Measurements from ENCODE around the gene LMX1A. TPM values are rescaled to one million over a fixed set of nuclear protein-coding genes. Genes with fewer than 3 reads are reported as not detected.

LMX1A gene
- total and polyA plus RNA-seq, 12 donors, result 0.08 TPM; not detected in 11

DNA sequence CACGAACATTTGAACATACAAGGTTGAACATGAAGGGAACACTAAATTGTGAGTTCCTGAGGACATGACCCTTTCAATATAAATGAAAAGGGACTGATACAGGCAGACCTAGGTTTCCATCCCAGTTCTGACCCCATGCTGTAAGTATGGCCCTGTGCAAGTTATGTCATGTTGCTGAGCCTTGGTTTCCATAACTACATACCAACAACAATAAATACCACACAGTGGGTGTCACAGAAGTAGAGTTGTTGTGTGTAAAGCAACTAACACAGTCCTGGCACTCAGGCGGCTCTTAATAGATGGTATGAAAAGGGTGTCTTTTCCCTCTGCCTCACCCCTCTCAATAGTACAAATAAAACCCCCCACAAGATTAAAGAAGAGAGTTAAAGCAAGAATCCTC lies 140.8 kb downstream of the LMX1A start:
- no peaks in the 10 kb centered on the region for H3K9me3 ChIP-seq (replicated peaks in 1 of 3)
- no peaks in the 10 kb centered on the region for H3K36me3 ChIP-seq (replicated peaks in 1 of 2)
- TF ChIP-seq POLR2A (IDR thresholded peaks at IDR 0.05), result no peak
- no peak for TF ChIP-seq CTCF (IDR thresholded peaks at IDR 0.05)
- DNase-seq, result no peak
- no peaks in the 10 kb centered on the region for H3K27me3 ChIP-seq
- no peak overlapping the region for H3K4me3 ChIP-seq
- H3K4me1 ChIP-seq (replicated peaks in 1 of 2), result no peaks in the 10 kb centered on the region
- intact Hi-C loops (cut with DNase I), result no loop called here
- no peak overlapping the region for H3K27ac ChIP-seq
- 59 to 79% (median 71%) methylated on average over 2 of the region's 2 CpGs for WGBS, 4 donors

- no peak for DNase-seq
- TF ChIP-seq CTCF (IDR thresholded peaks at IDR 0.05), result no peak
- TF ChIP-seq POLR2A (IDR thresholded peaks at IDR 0.05), result no peak
- Histone ChIP-seq H3K9me3 (replicated peaks in 1 of 3) (no peaks in the 10 kb centered on the region), H3K4me3 (no peak overlapping the region), H3K27me3 (no peaks in the 10 kb centered on the region), H3K4me1 (replicated peaks in 1 of 2) (no peaks in the 10 kb centered on the region), H3K27ac (no peak overlapping the region), H3K36me3 (replicated peaks in 1 of 2) (no peaks in the 10 kb centered on the region)
- 41 to 67% (median 52%) methylated on average over 3 of the region's 3 CpGs for whole genome bisulfite sequencing, 4 donors
- intact Hi-C loops (cut with DNase I), result no loop called here
Measured at GRCh38 chr1:165212229-165212628, 144.3 kb downstream of the LMX1A start.

DNA sequence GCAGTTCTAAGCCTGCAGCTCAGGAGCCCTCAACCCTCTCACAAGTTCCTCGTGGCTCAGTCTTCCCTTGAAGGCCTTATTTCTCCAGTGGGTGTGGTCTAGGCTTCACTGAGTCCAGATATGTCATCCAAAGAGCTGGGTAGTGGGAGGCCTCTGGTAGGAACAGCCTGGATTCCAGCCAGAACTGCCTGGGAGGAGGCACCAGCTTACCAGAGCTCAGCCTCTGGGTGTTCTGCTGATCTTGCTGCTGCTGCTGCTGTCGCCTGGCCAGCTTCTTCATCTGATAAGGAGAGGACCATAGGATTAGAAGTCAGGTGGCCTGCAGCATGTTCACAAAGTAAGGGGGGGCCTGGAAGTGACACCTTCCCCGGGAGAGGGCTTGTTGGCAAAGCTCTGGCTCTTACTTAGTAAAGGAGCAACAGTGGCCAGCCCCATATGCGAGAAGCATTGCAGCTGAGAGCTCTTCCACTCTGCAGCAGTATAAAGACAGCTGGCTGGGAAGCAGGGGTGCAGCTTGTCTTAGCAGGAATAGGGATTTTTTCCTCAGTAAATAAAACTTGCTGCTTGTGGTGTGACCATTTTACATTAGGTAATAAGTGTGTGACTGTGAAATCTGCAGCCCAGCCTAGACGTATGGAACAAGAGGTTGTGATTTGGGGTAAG lies 148.5 kb downstream of the LMX1A start:
- DNase-seq, result no peak
- intact Hi-C loops (cut with DNase I), result no loop called here
- Histone ChIP-seq H3K4me3 (no peak overlapping the region), H3K36me3 (replicated peaks in 1 of 2) (no peaks in the 10 kb centered on the region), H3K4me1 (replicated peaks in 1 of 2) (no peaks in the 10 kb centered on the region), H3K9me3 (replicated peaks in 1 of 3) (no peaks in the 10 kb centered on the region), H3K27ac (no peak overlapping the region), H3K27me3 (no peaks in the 10 kb centered on the region)
- TF ChIP-seq POLR2A (IDR thresholded peaks at IDR 0.05) (no peak), CTCF (IDR thresholded peaks at IDR 0.05) (no peak)
- 27 to 52% (median 42%) methylated on average over 4 to 5 of the region's 5 CpGs for WGBS, 4 donors

DNA sequence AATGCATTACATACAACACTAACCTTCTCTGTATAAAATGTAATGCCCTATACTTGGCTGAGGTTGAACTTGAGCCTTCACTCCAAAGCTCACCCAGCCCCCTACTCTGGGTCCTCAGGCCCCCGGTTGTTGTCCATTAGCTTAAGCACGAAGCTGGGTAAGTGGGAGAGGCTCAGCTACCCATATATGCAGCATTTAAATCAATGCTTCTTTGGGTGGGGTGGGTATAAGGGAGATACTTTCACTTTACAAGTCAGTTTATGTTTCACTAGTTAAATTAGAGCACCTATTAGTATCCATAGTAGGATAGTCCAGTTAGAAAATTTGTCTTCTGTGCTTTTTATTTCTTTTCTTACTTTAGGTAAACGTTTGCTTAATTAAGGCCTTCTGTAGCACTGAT lies 151.4 kb downstream of the LMX1A start:
- no peaks in the 10 kb centered on the region for H3K4me1 ChIP-seq (replicated peaks in 1 of 2)
- 37 to 49% (median 42%) methylated on average over 3 of the region's 3 CpGs for WGBS, 4 donors
- no peak overlapping the region for H3K27ac ChIP-seq
- TF ChIP-seq POLR2A (IDR thresholded peaks at IDR 0.05), result no peak
- TF ChIP-seq CTCF (IDR thresholded peaks at IDR 0.05), result no peak
- H3K36me3 ChIP-seq (replicated peaks in 1 of 2), result no peaks in the 10 kb centered on the region
- DNase-seq, result no peak
- H3K4me3 ChIP-seq, result no peak overlapping the region
- H3K9me3 ChIP-seq (replicated peaks in 1 of 3), result no peaks in the 10 kb centered on the region
- no peaks in the 10 kb centered on the region for H3K27me3 ChIP-seq
- intact Hi-C loops (cut with DNase I), result no loop called here

Data from adrenal gland (tissue), 12 donors.